ENCODE data around the gene ADAM15.

The ADAM15 gene

DNA sequence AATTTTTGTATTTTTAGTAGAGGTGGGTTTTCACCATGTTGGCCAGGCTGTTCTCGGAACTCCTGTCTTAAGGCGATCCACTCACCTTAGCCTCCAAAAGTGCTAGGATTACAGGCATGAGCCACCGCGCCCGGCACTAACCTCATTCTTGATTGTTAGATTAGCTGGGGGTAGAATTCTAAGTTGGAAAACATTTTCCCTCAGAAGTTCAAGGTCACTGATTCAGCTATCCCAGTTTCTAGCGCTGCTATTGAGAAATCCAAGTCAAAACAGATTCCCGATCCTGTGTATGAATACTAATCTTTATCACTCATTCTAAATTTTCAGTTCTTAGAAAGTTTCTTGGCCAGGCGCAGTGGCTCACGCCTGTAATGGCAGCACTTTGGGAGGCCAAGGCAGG lies 52.2 kb downstream of the ADAM15 start:
- H3K4me3 ChIP-seq (ENCODE audit: low read length): no peak overlapping the region
- no peak for TF ChIP-seq ZNF274 (IDR thresholded peaks at IDR 0.05; ENCODE audit: low read depth, low read length)

DNA sequence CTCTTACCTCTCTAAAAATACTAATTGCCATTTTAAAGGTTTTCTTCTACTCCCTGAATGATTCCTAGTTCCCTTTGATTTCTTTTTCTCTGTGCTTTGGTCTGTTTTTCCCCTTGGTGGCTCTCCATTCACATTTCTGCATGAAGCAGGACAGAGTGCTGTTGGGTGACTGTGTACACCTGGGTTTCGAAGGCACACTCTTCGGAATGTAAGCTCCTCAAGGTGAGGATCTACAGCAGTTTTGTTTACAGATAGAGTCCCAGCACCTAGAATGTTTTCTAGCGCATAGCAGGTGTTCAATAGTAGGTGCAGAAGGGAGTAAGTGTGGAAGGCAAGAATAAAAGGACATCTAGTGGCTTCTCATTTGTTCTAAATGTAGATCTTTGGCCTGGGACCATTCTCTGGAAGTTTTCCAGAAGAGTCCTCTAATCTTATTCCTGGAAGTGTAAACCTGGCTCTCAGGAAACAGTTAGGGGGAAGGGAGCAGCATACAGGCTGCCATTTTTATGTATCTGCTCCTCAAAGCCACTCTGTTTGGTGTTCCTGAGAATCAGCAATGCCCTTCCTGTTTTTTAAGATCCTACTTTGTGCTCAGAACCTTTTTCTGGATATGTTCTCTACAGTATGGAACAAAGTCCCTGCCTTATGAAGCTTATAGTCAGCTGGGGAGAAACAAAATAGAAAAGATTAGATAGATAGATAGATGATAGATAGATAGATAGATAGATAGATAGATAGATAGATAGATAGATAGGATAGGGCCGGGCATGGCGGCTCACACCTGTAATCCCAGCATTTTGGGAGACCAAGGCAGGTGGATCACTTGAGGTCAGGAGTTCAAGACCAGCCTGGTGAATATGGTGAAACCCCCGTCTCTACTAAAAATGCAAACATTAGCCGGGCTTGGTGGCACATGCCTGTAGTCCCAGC lies 53.8 kb downstream of the ADAM15 start:
- H3K4me3 ChIP-seq (ENCODE audit: low read length): no peak overlapping the region
- TF ChIP-seq ZNF274 (IDR thresholded peaks at IDR 0.05; ENCODE audit: low read depth, low read length): no peak

DNA sequence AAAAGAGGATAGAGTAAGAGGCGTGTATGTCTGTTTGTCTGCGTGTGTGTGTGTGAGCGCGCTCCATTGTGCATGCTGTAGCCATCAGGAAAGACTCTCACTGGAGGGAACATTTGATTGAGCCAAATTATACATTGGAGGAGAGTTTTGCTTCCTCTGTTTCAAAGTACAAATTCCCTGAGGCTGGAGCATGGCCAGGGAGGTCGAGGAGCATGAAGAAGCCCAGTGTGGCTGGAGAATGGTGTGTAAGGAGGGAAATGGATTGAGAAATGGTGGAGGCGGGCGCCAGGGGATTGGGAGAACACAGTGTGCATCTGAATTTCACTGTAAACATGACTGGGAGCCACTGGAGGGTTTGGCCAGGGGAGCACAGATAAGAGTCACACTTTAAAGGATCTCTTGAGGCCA lies 54.5 kb downstream of the ADAM15 start:
- no peak for TF ChIP-seq ZNF274 (IDR thresholded peaks at IDR 0.05; ENCODE audit: low read depth, low read length)
- H3K4me3 ChIP-seq (ENCODE audit: low read length): no peak overlapping the region

DNA sequence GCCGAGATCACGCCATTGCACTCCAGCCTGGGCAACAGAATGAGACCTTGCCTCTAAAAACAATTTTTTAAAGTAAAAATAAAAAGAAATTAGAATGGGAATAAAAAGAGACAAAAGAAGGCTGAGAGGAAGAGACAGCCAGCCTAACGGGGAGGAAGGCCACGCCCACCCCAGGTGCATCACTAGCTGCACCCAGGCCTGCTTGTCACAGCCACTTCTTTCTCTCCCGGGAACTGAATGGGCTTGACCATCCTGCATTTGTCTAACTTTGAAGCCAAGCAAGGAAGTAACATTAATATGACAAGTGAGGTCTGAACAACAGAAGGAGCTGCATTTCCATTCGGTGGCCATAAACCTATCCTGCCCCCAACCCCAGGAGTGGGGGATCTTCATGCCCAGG lies 55.7 kb downstream of the ADAM15 start:
- H3K4me3 ChIP-seq (ENCODE audit: low read length): no peak overlapping the region
- no peak for TF ChIP-seq ZNF274 (IDR thresholded peaks at IDR 0.05; ENCODE audit: low read depth, low read length)

DNA sequence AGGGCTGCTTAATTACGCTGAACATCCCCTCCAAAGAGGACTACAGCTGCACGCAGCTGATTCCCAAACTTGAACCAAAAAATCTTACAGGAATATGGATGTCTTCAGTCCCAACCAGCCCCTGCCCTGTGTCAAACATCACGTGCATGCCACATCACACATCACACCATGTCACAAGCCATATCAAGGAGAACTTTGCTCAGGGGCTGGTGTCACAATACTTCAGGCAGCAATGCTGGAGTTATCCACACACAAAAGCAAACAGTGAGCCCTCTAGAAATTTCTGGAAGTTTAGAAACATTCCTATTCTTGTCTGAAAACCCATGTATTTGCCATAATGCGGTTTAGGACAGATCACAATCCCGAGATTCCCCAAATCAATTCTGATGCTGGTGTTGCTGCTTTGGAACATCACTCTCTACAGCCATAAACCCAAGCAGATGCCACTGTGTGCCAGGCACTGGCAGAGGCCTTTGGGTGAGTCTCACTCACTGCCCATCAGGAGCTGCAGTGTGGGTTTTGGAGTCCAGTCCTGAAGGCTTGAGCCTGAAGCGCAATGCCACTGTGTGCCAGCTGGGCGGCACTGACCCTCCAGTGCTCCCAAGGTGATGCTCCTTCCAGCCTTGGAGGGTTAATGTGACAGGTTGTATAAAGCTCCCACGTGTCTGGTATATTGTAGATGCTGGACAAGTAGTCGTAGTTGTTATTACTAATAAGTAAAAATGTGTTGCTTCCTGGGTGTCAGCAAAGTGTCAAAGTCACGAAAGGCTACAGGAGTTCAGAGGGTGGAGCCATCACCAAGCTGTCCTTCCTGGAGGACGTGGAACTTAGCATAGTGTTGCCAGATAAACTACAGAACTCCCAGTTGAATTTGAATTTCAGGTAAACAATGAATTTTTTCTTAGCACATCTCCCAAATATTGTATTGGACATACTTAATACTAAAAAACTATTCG lies 56.5 kb downstream of the ADAM15 start:
- H3K4me3 ChIP-seq (ENCODE audit: low read length): no peak overlapping the region
- TF ChIP-seq ZNF274 (IDR thresholded peaks at IDR 0.05; ENCODE audit: low read depth, low read length): no peak

DNA sequence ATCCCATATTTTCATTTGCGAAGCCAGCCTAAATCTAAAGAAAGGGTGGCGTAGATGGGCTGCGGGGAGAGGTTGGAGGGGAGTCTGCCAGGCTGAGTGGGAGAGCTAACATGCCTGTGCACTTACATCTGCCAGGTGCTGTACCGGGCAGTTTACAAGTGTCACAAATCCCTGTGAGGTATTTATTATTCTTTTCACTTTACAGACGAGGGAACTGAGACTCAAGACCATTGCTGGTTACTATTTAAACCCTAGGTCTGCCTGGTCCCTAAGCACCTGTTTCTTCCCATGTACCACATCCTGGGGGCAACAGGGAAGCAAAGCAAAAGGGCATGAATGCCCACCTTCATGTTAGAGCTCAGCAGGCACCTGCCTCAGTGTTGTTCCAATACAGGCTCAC lies 57.2 kb downstream of the ADAM15 start:
- TF ChIP-seq ZNF274 (IDR thresholded peaks at IDR 0.05; ENCODE audit: low read depth, low read length): no peak
- no peak overlapping the region for H3K4me3 ChIP-seq (ENCODE audit: low read length)

DNA sequence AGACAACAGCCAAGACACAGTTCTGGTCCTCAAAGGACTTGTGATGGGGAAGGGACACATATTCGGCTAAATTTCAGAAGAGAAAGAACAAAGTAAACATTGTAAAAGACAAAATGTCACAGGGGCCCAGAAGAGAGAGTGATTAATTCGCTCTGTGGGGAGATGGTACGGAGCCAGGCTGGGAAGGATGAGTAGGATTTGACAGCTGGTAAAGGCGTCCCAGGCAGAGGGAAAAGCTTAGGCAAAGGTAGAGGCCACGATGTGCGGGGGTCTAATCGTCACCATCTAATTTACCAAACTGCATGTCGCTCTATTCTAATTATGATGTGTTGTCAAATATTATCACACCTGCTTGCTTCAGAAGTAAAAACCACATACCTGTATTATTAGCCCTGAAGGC lies 59.3 kb downstream of the ADAM15 start:
- no peak overlapping the region for H3K4me3 ChIP-seq (ENCODE audit: low read length)
- no peak for TF ChIP-seq ZNF274 (IDR thresholded peaks at IDR 0.05; ENCODE audit: low read depth, low read length)

DNA sequence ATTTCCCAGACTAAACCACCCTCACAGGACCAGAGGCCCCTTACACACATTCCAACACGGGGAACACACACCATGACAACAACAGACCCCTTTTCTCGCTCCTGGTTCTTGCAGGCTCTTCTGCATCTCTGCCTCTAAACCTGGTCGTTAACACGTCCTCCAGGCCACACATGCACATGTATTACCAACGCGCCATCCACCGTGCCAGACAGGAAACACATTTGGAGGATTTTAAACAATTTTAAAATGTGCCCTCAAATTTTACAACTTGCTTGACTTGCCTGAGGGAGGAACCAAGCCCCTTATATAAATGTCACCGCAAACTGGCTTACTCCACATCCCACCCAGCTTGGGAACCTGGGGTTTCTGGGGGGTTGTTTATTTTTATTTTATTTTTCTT lies 59.7 kb downstream of the ADAM15 start:
- no peak overlapping the region for H3K4me3 ChIP-seq (ENCODE audit: low read length)
- no peak for TF ChIP-seq ZNF274 (IDR thresholded peaks at IDR 0.05; ENCODE audit: low read depth, low read length)

Measured in GM08714 (cell line).